HepG2 (cell line): ENCODE measurements around the gene P3H4. TPM values are rescaled to one million over a fixed set of nuclear protein-coding genes. Genes with fewer than 3 reads are reported as not detected.
A peak's percentile ranks its signal among the peaks of the same experiment; 100 is the strongest.

ENCODE experiments used
- AKAP8 ChIP-seq: sonication (generic); formaldehyde crosslinking; IDR thresholded peaks from 2 replicates; pipeline ENCODE4 v1.5.1; 2020; ENCODE audit warnings: mild to moderate bottlenecking, missing genetic modification reagents
- MAFK ChIP-seq, 2 experiments: IDR thresholded peaks in 1 of 2; conservative IDR thresholded peaks in 1 of 2; 2 replicates each; pipeline ENCODE4 v1.6.1; 2011; ENCODE audit warnings: improper control_type of control experiment in 2 of 2, low read length in 2 of 2
- MIXL1 ChIP-seq: IDR thresholded peaks from 2 replicates; pipeline ENCODE4 v1.6.1; 2016
- RNF2 ChIP-seq: fragments of 450-650 bp; conservative IDR thresholded peaks from 2 replicates; pipeline ENCODE4 v1.6.1; 2016; ENCODE audit warnings: low read depth
- SMAD1 ChIP-seq: sonication (generic); formaldehyde crosslinking; IDR thresholded peaks from 2 replicates; pipeline ENCODE4 v1.4.0; 2020; ENCODE audit warnings: missing genetic modification reagents, low read depth, mild to moderate bottlenecking, borderline replicate concordance
- SRSF1 ChIP-seq: fragments of 200-400 bp; formaldehyde crosslinking; optimal IDR thresholded peaks from 2 replicates; pipeline ENCODE3; 2017; ENCODE audit warnings: mild to moderate bottlenecking, low read depth, low read length, moderate library complexity
- polyA plus RNA-seq, 8 experiments: library from polyadenylated mRNA; depleted of rRNA in 3 of 8; stranded (reverse) in 7 of 8; unstranded in 1 of 8; fragments of >200 nt; fragmentation: Illumina TruSeq in 4 of 8; extraction: Trizol in 4 of 8; gene quantifications; 2 replicates each; pipeline versions ENCODE4 v1.2.1 to v1.2.3, GENCODE V29; 2011 to 2016; ENCODE audit warnings: low read depth in 4 of 8, missing spikeins in 1 of 8, mixed read lengths in 1 of 8; ENCODE audit not compliant: insufficient read depth in 1 of 8
- total RNA-seq, 5 experiments: library from RNA; depleted of rRNA; stranded (reverse); fragments of >200 nt; fragmentation: Illumina TruSeq; extraction: Trizol; gene quantifications; 2 replicates each; pipeline ENCODE4 v1.2.3, GENCODE V29; 2016; ENCODE audit warnings: low read depth in 1 of 5
- TF ChIP-seq, protein P1 (sequence below): sonication (generic); formaldehyde crosslinking; IDR thresholded peaks from 2 replicates; pipeline ENCODE4 v1.5.1; 2020; ENCODE audit warnings: mild to moderate bottlenecking, missing genetic modification reagents, moderate library complexity
- TF ChIP-seq, protein P2 (sequence below): sonication (generic); formaldehyde crosslinking; IDR thresholded peaks from 2 replicates; pipeline ENCODE4 v1.9.0; 2021; ENCODE audit warnings: mild to moderate bottlenecking, missing genetic modification reagents
- TF ChIP-seq, protein P3 (sequence below): sonication (generic); formaldehyde crosslinking; IDR thresholded peaks from 2 replicates; pipeline ENCODE4 v1.8.0; 2022; ENCODE audit warnings: missing genetic modification reagents, mild to moderate bottlenecking, moderate library complexity, borderline replicate concordance
- TF ChIP-seq, protein P4 (sequence below): sonication (generic); formaldehyde crosslinking; IDR thresholded peaks from 2 replicates; pipeline ENCODE4 v1.8.1; 2023; ENCODE audit warnings: missing genetic modification reagents, mild to moderate bottlenecking, borderline replicate concordance

P3H4 gene
- total and polyA plus RNA-seq, 2 of the 13 experiments (the other 11 are each of a cell fraction or from before 2014, with no cell fraction given), result 37.1 to 50.6 TPM

DNA sequence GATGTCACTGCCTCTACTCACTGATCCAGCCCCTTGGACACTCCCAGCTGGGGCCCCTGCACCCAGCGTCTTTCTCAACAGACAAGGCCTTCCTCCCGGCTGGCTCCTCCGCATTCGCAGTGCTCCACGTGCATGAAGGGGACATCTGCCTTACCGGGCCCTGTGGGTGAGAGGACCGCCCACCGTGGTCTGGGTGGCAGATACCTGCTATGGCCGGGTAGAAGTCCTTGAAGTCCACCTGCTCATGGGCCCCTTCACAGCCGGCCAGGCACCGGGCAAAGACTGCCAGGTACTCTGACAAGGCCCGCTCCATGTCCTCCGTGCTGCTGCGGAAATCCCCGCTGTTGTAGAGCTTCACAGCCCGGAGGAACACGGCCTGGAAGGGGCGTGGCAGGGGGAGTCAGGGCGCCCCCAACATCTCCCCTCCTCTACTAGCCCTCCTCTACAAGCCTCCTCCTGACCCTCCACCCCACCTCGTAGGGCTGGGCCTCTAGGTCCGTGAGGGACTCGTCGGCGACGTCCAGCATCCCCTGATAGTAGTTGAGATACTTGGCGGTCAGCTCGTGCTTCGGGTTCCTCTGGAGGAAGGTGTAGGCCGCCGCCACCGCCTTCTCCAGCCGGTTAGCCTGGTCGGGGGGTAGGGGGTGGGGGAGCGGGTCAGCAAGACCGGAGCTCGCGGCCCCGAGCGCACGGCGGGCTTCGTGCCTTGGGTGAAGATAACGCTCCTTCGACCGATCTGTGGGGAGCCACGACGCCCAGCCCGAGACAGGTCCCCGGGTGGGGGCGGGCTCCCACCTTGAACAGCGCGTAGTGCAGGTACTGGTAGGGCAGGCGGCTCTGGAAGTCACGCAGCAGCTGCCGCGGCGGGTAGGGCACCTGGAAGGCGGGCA is 845 bp downstream of the P3H4 start (continued):
- TF ChIP-seq, protein P1, sequence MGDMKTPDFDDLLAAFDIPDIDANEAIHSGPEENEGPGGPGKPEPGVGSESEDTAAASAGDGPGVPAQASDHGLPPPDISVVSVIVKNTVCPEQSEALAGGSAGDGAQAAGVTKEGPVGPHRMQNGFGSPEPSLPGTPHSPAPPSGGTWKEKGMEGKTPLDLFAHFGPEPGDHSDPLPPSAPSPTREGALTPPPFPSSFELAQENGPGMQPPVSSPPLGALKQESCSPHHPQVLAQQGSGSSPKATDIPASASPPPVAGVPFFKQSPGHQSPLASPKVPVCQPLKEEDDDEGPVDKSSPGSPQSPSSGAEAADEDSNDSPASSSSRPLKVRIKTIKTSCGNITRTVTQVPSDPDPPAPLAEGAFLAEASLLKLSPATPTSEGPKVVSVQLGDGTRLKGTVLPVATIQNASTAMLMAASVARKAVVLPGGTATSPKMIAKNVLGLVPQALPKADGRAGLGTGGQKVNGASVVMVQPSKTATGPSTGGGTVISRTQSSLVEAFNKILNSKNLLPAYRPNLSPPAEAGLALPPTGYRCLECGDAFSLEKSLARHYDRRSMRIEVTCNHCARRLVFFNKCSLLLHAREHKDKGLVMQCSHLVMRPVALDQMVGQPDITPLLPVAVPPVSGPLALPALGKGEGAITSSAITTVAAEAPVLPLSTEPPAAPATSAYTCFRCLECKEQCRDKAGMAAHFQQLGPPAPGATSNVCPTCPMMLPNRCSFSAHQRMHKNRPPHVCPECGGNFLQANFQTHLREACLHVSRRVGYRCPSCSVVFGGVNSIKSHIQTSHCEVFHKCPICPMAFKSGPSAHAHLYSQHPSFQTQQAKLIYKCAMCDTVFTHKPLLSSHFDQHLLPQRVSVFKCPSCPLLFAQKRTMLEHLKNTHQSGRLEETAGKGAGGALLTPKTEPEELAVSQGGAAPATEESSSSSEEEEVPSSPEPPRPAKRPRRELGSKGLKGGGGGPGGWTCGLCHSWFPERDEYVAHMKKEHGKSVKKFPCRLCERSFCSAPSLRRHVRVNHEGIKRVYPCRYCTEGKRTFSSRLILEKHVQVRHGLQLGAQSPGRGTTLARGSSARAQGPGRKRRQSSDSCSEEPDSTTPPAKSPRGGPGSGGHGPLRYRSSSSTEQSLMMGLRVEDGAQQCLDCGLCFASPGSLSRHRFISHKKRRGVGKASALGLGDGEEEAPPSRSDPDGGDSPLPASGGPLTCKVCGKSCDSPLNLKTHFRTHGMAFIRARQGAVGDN, result peak; percentile 73
- TF ChIP-seq, protein P2, sequence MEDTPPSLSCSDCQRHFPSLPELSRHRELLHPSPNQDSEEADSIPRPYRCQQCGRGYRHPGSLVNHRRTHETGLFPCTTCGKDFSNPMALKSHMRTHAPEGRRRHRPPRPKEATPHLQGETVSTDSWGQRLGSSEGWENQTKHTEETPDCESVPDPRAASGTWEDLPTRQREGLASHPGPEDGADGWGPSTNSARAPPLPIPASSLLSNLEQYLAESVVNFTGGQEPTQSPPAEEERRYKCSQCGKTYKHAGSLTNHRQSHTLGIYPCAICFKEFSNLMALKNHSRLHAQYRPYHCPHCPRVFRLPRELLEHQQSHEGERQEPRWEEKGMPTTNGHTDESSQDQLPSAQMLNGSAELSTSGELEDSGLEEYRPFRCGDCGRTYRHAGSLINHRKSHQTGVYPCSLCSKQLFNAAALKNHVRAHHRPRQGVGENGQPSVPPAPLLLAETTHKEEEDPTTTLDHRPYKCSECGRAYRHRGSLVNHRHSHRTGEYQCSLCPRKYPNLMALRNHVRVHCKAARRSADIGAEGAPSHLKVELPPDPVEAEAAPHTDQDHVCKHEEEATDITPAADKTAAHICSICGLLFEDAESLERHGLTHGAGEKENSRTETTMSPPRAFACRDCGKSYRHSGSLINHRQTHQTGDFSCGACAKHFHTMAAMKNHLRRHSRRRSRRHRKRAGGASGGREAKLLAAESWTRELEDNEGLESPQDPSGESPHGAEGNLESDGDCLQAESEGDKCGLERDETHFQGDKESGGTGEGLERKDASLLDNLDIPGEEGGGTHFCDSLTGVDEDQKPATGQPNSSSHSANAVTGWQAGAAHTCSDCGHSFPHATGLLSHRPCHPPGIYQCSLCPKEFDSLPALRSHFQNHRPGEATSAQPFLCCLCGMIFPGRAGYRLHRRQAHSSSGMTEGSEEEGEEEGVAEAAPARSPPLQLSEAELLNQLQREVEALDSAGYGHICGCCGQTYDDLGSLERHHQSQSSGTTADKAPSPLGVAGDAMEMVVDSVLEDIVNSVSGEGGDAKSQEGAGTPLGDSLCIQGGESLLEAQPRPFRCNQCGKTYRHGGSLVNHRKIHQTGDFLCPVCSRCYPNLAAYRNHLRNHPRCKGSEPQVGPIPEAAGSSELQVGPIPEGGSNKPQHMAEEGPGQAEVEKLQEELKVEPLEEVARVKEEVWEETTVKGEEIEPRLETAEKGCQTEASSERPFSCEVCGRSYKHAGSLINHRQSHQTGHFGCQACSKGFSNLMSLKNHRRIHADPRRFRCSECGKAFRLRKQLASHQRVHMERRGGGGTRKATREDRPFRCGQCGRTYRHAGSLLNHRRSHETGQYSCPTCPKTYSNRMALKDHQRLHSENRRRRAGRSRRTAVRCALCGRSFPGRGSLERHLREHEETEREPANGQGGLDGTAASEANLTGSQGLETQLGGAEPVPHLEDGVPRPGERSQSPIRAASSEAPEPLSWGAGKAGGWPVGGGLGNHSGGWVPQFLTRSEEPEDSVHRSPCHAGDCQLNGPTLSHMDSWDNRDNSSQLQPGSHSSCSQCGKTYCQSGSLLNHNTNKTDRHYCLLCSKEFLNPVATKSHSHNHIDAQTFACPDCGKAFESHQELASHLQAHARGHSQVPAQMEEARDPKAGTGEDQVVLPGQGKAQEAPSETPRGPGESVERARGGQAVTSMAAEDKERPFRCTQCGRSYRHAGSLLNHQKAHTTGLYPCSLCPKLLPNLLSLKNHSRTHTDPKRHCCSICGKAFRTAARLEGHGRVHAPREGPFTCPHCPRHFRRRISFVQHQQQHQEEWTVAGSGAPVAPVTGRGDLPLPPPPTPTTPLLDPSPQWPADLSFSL (CRISPR knock-in tag), result no peak; the same call in 1 of the 2 replicates
- TF ChIP-seq MIXL1 (CRISPR knock-in tag) (0 out of 2 replicates have a peak, but pooled peaks have one; percentile 1), RNF2 (0 out of 2 replicates have a peak, but pooled peaks have one; percentile 14), SMAD1 (CRISPR knock-in tag) (0 out of 2 replicates have a peak, but pooled peaks have one; percentile 13), SRSF1 (peak; percentile 61), MAFK (conservative IDR thresholded peaks at IDR 0.05 in 1 of 2, IDR thresholded peaks at IDR 0.05 in 1 of 2; ENCODE audit: low read length in 2 of 2) (no peak), AKAP8 (CRISPR knock-in tag) (no peak)
- TF ChIP-seq, protein P3, sequence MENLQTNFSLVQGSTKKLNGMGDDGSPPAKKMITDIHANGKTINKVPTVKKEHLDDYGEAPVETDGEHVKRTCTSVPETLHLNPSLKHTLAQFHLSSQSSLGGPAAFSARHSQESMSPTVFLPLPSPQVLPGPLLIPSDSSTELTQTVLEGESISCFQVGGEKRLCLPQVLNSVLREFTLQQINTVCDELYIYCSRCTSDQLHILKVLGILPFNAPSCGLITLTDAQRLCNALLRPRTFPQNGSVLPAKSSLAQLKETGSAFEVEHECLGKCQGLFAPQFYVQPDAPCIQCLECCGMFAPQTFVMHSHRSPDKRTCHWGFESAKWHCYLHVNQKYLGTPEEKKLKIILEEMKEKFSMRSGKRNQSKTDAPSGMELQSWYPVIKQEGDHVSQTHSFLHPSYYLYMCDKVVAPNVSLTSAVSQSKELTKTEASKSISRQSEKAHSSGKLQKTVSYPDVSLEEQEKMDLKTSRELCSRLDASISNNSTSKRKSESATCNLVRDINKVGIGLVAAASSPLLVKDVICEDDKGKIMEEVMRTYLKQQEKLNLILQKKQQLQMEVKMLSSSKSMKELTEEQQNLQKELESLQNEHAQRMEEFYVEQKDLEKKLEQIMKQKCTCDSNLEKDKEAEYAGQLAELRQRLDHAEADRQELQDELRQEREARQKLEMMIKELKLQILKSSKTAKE (CRISPR knock-in tag), result no peak
- TF ChIP-seq, protein P4, sequence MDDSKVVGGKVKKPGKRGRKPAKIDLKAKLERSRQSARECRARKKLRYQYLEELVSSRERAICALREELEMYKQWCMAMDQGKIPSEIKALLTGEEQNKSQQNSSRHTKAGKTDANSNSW (CRISPR knock-in tag), result 0 out of 2 replicates have a peak, but pooled peaks have one; percentile 30
